GM23338 (cell line): ENCODE results near the gene FST. TPM values are rescaled to one million over a fixed set of nuclear protein-coding genes. Genes with fewer than 3 reads are reported as not detected.

Experiments
- ATAC-seq: fragments of 200-7000 bp; cut with Tn5 transposase; 3 replicates; pipeline ENCODE4 v1.9.1; 2020
- DNase-seq: peaks from one replicate; pipeline ENCODE4 v3.0.0-alpha.2; 2015; ENCODE audit warnings: low spot score
- H2AFZ ChIP-seq: fragments of 200-600 bp; sonication (generic); 2 replicates; pipeline ENCODE4 v1.8.0; 2016; ENCODE audit warnings: antibody characterized with exemption, mild to moderate bottlenecking, moderate library complexity
- H3F3A ChIP-seq: fragments of 200-600 bp; sonication (generic); replicated peaks from 2 replicates; pipeline ENCODE4 v1.8.0; 2017; ENCODE audit warnings: antibody characterized with exemption, mixed run types, low read depth
- H3K27ac ChIP-seq: fragments of 200-600 bp; sonication (generic); 2 replicates; pipeline ENCODE4 v1.6.1; 2016; ENCODE audit warnings: low read depth
- H3K27me3 ChIP-seq: fragments of 200-600 bp; sonication (generic); 2 replicates; pipeline ENCODE4 v1.8.0; 2016; ENCODE audit warnings: mild to moderate bottlenecking, mixed run types, moderate library complexity; ENCODE audit not compliant: insufficient read depth
- H3K36me3 ChIP-seq: fragments of 200-600 bp; sonication (generic); 2 replicates; pipeline ENCODE4 v1.8.0; 2016; ENCODE audit warnings: mild to moderate bottlenecking; ENCODE audit not compliant: insufficient read depth
- H3K4me1 ChIP-seq: fragments of 200-600 bp; sonication (generic); 2 replicates; pipeline ENCODE4 v1.8.0; 2016; ENCODE audit warnings: mild to moderate bottlenecking, moderate library complexity; ENCODE audit not compliant: insufficient read depth
- H3K4me2 ChIP-seq: fragments of 200-600 bp; sonication (generic); 2 replicates; pipeline ENCODE4 v1.7.1; 2017; ENCODE audit warnings: mixed run types
- H3K4me3 ChIP-seq: fragments of 200-600 bp; sonication (generic); 2 replicates; pipeline ENCODE4 v1.6.1; 2016; ENCODE audit warnings: mixed run types
- H3K79me2 ChIP-seq: fragments of 200-600 bp; sonication (generic); replicated peaks from 2 replicates; pipeline ENCODE4 v1.8.0; 2017; ENCODE audit warnings: mild to moderate bottlenecking; ENCODE audit not compliant: insufficient read depth
- H3K9me2 ChIP-seq: fragments of 200-600 bp; sonication (generic); 2 replicates; pipeline ENCODE4 v1.8.0; 2017; ENCODE audit not compliant: insufficient read depth
- H4K20me1 ChIP-seq: fragments of 200-600 bp; sonication (generic); replicated peaks from 2 replicates; pipeline ENCODE4 v1.8.0; 2017; ENCODE audit warnings: mild to moderate bottlenecking; ENCODE audit not compliant: insufficient read depth
- H3K27ac Mint-ChIP-seq: 2 replicates; pipeline ENCODE4 v1.8.0; 2020; ENCODE audit warnings: inconsistent platforms, mild to moderate bottlenecking, moderate library complexity, mixed read lengths
- H3K27me3 Mint-ChIP-seq: 3 replicates; pipeline ENCODE4 v1.8.0; 2022; ENCODE audit warnings: low read depth, mild to moderate bottlenecking, moderate library complexity, mixed read lengths, inconsistent platforms; ENCODE audit not compliant: insufficient read depth, poor library complexity
- H3K36me3 Mint-ChIP-seq: 3 replicates; pipeline ENCODE4 v1.8.0; 2021; ENCODE audit warnings: low read depth, mild to moderate bottlenecking, inconsistent platforms, moderate library complexity, mixed read lengths
- H3K4me1 Mint-ChIP-seq: 3 replicates; pipeline ENCODE4 v1.8.0; 2020; ENCODE audit warnings: mild to moderate bottlenecking, inconsistent platforms, mixed read lengths
- H3K4me3 Mint-ChIP-seq: 3 replicates; pipeline ENCODE4 v1.8.0; 2021; ENCODE audit warnings: moderate library complexity, mild to moderate bottlenecking, inconsistent platforms, mixed read lengths
- H3K9me3 Mint-ChIP-seq: 3 replicates; pipeline ENCODE4 v1.8.0; 2020; ENCODE audit warnings: moderate library complexity, mild to moderate bottlenecking, inconsistent platforms, mixed read lengths
- CREB1 ChIP-seq: fragments of 250-450 bp; sonication (Bioruptor Pico); IDR thresholded peaks from 2 replicates; pipeline ENCODE4 v1.5.0; 2020; ENCODE audit warnings: low read depth, mild to moderate bottlenecking, moderate library complexity
- EZH2 ChIP-seq: fragments of 200-600 bp; sonication (generic); IDR thresholded peaks from one replicate; pipeline ENCODE4 v1.8.0; 2017; ENCODE audit warnings: antibody characterized with exemption, mild to moderate bottlenecking, low read depth; ENCODE audit not compliant: unreplicated experiment
- POLR2AphosphoS5 ChIP-seq: IDR thresholded peaks from 2 replicates; pipeline ENCODE4 v1.6.1; 2016; ENCODE audit warnings: antibody characterized with exemption, low read depth
- STAT1 ChIP-seq: IDR thresholded peaks from one replicate; pipeline ENCODE4 v1.6.1; 2016; ENCODE audit warnings: antibody characterized with exemption; ENCODE audit not compliant: unreplicated experiment
- long read RNA-seq: library from polyadenylated mRNA; unstranded; transcript quantifications from one replicate; pipeline ENCODE4 v2.0.0, GENCODE V29; 2020; ENCODE audit not compliant: unreplicated experiment
- polyA plus RNA-seq: library from polyadenylated mRNA; unstranded; fragments of >200 nt; fragmentation: Nextera tagmentation; extraction: Ambion mirVana; gene quantifications from 2 replicates; pipeline ENCODE4 v1.2.1, GENCODE V29; 2016
- total RNA-seq: library from RNA; depleted of rRNA; stranded (reverse); fragments of >200 nt; shearing (Covaris generic); gene quantifications from 2 replicates; pipeline ENCODE4 v1.2.3, GENCODE V29; 2014; rRNA removed
- TF ChIP-seq, protein P1 (sequence below): IDR thresholded peaks from one replicate; pipeline ENCODE4 v1.6.1; 2018; ENCODE audit warnings: antibody characterized with exemption; ENCODE audit not compliant: unreplicated experiment

Gene FST, protein sequence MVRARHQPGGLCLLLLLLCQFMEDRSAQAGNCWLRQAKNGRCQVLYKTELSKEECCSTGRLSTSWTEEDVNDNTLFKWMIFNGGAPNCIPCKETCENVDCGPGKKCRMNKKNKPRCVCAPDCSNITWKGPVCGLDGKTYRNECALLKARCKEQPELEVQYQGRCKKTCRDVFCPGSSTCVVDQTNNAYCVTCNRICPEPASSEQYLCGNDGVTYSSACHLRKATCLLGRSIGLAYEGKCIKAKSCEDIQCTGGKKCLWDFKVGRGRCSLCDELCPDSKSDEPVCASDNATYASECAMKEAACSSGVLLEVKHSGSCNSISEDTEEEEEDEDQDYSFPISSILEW
- total RNA-seq (7.6 and 8.0 TPM in 2 replicates), polyA plus RNA-seq (13.2 and 13.9 TPM in 2 replicates)
- long read RNA-seq, transcript FST-201 (6 exons, 2,519 nt) = major isoform, 15 of 26 reads
- long read RNA-seq, partial matches to known transcripts = 1 of 26 reads
- long read RNA-seq, other reads (novel, unspliced or antisense) = 9 of 26 reads

DNA sequence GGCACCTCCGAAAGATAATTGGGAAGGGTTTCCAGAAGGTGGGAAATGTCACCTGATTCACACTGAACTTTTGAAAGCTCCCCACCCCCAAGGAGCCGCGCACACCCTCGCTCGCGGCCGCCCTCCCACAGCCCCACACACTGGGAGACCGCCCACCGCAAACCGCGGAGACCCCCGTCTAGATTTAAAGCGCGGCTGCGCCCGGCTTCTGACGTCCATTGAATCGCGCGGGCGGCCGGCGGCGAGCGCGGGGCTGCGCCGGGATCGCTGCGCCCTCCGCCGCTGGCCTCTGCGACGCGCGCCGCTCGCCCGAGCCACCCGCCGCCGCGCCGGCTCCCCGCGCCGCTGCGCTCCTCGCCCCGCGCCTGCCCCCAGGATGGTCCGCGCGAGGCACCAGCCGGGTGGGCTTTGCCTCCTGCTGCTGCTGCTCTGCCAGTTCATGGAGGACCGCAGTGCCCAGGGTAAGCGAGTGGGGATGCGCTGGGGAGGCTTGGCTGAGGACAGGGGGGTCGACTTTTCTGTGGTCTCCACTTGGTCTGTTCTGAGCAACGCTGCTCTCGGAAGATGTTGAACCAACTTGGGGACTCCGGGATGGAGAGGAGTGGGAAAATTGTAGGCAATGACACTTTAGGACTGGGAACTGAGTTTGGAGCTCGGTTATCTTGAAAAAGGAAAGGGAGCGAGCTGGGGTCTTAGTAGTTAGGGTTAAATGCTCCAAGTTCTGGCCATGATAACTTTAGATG, at the start of gene FST:
Gene FST, plus strand, starts transcription at position 214 of the 743 bp plus-strand sequence. Its CDS starts 163 bp downstream, at position 377.
- Histone ChIP-seq H3K27ac (no peak within 1 kb of the TSS), H2AFZ (peak within 1 kb of the TSS; percentile 98), H3K4me2 (peak within 1 kb of the TSS; percentile 100), H3K27me3 (peaks cover 24% of the 10 kb centered on the region), H3F3A (peaks cover 4% of the 10 kb centered on the region; the same call in 1 of the 2 replicates), H3K4me1 (peaks cover 16% of the 10 kb centered on the region), H3K9me2 (no peaks in the 10 kb centered on the region), H3K79me2 (peaks cover 10% of the 10 kb centered on the region), H4K20me1 (no peaks in the 10 kb centered on the region), H3K4me3 (peak within 1 kb of the TSS; percentile 96), H3K36me3 (no peaks in the 10 kb centered on the region)
- H3K4me3 Mint-ChIP-seq = peak within 1 kb of the TSS; percentile 96
- peak; percentile 4; the same call in 2 of the 3 replicates for ATAC-seq
- peaks cover 16% of the 10 kb centered on the region for H3K27me3 Mint-ChIP-seq
- peaks cover 14% of the 10 kb centered on the region for H3K4me1 Mint-ChIP-seq
- H3K36me3 Mint-ChIP-seq = peaks cover 23% of the 10 kb centered on the region
- H3K27ac Mint-ChIP-seq = peak within 1 kb of the TSS; percentile 20; the same call in 1 of the 2 replicates
- no peaks in the 10 kb centered on the region; the same call in 2 of the 3 replicates for H3K9me3 Mint-ChIP-seq
- DNase-seq = peak; percentile 66
- TF ChIP-seq POLR2AphosphoS5 (no peak), CREB1 (CRISPR knock-in tag) (peak; percentile 64)

DNA sequence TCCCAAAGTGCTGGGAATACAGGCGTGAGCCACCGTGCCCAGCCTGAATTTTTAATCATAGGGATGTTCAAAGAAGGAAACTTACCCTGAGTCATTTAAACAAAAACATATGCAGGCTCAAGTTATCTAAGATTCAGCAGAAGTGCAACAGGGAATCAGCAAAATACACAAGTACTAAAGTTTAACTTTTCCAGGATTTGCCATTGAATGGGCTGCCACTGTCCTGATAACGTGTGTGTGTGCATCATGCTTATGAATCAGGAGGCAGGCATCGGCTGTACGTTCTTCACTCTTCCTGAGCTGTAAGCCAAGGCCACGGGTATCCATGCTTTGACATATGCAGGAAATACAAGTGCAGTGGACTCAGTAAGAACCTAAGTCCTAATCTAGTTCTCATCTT, 48.8 kb upstream of the FST start:
- TF ChIP-seq EZH2 = no peak
- TF ChIP-seq CREB1 (CRISPR knock-in tag) = no peak
- TF ChIP-seq, protein P1, sequence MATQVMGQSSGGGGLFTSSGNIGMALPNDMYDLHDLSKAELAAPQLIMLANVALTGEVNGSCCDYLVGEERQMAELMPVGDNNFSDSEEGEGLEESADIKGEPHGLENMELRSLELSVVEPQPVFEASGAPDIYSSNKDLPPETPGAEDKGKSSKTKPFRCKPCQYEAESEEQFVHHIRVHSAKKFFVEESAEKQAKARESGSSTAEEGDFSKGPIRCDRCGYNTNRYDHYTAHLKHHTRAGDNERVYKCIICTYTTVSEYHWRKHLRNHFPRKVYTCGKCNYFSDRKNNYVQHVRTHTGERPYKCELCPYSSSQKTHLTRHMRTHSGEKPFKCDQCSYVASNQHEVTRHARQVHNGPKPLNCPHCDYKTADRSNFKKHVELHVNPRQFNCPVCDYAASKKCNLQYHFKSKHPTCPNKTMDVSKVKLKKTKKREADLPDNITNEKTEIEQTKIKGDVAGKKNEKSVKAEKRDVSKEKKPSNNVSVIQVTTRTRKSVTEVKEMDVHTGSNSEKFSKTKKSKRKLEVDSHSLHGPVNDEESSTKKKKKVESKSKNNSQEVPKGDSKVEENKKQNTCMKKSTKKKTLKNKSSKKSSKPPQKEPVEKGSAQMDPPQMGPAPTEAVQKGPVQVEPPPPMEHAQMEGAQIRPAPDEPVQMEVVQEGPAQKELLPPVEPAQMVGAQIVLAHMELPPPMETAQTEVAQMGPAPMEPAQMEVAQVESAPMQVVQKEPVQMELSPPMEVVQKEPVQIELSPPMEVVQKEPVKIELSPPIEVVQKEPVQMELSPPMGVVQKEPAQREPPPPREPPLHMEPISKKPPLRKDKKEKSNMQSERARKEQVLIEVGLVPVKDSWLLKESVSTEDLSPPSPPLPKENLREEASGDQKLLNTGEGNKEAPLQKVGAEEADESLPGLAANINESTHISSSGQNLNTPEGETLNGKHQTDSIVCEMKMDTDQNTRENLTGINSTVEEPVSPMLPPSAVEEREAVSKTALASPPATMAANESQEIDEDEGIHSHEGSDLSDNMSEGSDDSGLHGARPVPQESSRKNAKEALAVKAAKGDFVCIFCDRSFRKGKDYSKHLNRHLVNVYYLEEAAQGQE = no peak
- no peak for TF ChIP-seq STAT1
- H3K36me3 Mint-ChIP-seq = no peaks in the 10 kb centered on the region; the same call in 2 of the 3 replicates
- Histone ChIP-seq H4K20me1 (no peaks in the 10 kb centered on the region), H3K27ac (no peak overlapping the region), H3F3A (no peaks in the 10 kb centered on the region), H3K79me2 (no peaks in the 10 kb centered on the region), H3K27me3 (no peaks in the 10 kb centered on the region), H3K4me1 (no peaks in the 10 kb centered on the region), H3K36me3 (no peaks in the 10 kb centered on the region), H2AFZ (no peak overlapping the region), H3K9me2 (no peaks in the 10 kb centered on the region; the same call in none of the 2 replicates), H3K4me3 (no peak overlapping the region), H3K4me2 (no peak overlapping the region)
- peaks cover 5% of the 10 kb centered on the region for H3K4me1 Mint-ChIP-seq
- no peak for DNase-seq
- no peak overlapping the region for H3K27ac Mint-ChIP-seq
- no peak for ATAC-seq
- no peak overlapping the region for H3K4me3 Mint-ChIP-seq
- peaks cover 7% of the 10 kb centered on the region for H3K27me3 Mint-ChIP-seq
- H3K9me3 Mint-ChIP-seq = no peaks in the 10 kb centered on the region
